GM23338 (cell line): ENCODE measurements around the gene TCTN3. TPM values are rescaled to one million over a fixed set of nuclear protein-coding genes. Genes with fewer than 3 reads are reported as not detected.

Experiments used
- ATAC-seq: fragments of 200-7000 bp; cut with Tn5 transposase; 3 replicates; pipeline ENCODE4 v1.9.1; 2020
- DNase-seq: peaks from one replicate; pipeline ENCODE4 v3.0.0-alpha.2; 2015; ENCODE audit warnings: low spot score
- H2AFZ ChIP-seq: fragments of 200-600 bp; sonication (generic); 2 replicates; pipeline ENCODE4 v1.8.0; 2016; ENCODE audit warnings: antibody characterized with exemption, mild to moderate bottlenecking, moderate library complexity
- H3F3A ChIP-seq: fragments of 200-600 bp; sonication (generic); replicated peaks from 2 replicates; pipeline ENCODE4 v1.8.0; 2017; ENCODE audit warnings: antibody characterized with exemption, mixed run types, low read depth
- H3K27ac ChIP-seq: fragments of 200-600 bp; sonication (generic); 2 replicates; pipeline ENCODE4 v1.6.1; 2016; ENCODE audit warnings: low read depth
- H3K27me3 ChIP-seq: fragments of 200-600 bp; sonication (generic); 2 replicates; pipeline ENCODE4 v1.8.0; 2016; ENCODE audit warnings: mild to moderate bottlenecking, mixed run types, moderate library complexity; ENCODE audit not compliant: insufficient read depth
- H3K36me3 ChIP-seq: fragments of 200-600 bp; sonication (generic); 2 replicates; pipeline ENCODE4 v1.8.0; 2016; ENCODE audit warnings: mild to moderate bottlenecking; ENCODE audit not compliant: insufficient read depth
- H3K4me1 ChIP-seq: fragments of 200-600 bp; sonication (generic); 2 replicates; pipeline ENCODE4 v1.8.0; 2016; ENCODE audit warnings: mild to moderate bottlenecking, moderate library complexity; ENCODE audit not compliant: insufficient read depth
- H3K4me2 ChIP-seq: fragments of 200-600 bp; sonication (generic); 2 replicates; pipeline ENCODE4 v1.7.1; 2017; ENCODE audit warnings: mixed run types
- H3K4me3 ChIP-seq: fragments of 200-600 bp; sonication (generic); 2 replicates; pipeline ENCODE4 v1.6.1; 2016; ENCODE audit warnings: mixed run types
- H3K79me2 ChIP-seq: fragments of 200-600 bp; sonication (generic); replicated peaks from 2 replicates; pipeline ENCODE4 v1.8.0; 2017; ENCODE audit warnings: mild to moderate bottlenecking; ENCODE audit not compliant: insufficient read depth
- H3K9me2 ChIP-seq: fragments of 200-600 bp; sonication (generic); 2 replicates; pipeline ENCODE4 v1.8.0; 2017; ENCODE audit not compliant: insufficient read depth
- H4K20me1 ChIP-seq: fragments of 200-600 bp; sonication (generic); replicated peaks from 2 replicates; pipeline ENCODE4 v1.8.0; 2017; ENCODE audit warnings: mild to moderate bottlenecking; ENCODE audit not compliant: insufficient read depth
- H3K27ac Mint-ChIP-seq: 2 replicates; pipeline ENCODE4 v1.8.0; 2020; ENCODE audit warnings: inconsistent platforms, mild to moderate bottlenecking, moderate library complexity, mixed read lengths
- H3K27me3 Mint-ChIP-seq: 3 replicates; pipeline ENCODE4 v1.8.0; 2022; ENCODE audit warnings: low read depth, mild to moderate bottlenecking, moderate library complexity, mixed read lengths, inconsistent platforms; ENCODE audit not compliant: insufficient read depth, poor library complexity
- H3K36me3 Mint-ChIP-seq: 3 replicates; pipeline ENCODE4 v1.8.0; 2021; ENCODE audit warnings: low read depth, mild to moderate bottlenecking, inconsistent platforms, moderate library complexity, mixed read lengths
- H3K4me1 Mint-ChIP-seq: 3 replicates; pipeline ENCODE4 v1.8.0; 2020; ENCODE audit warnings: mild to moderate bottlenecking, inconsistent platforms, mixed read lengths
- H3K4me3 Mint-ChIP-seq: 3 replicates; pipeline ENCODE4 v1.8.0; 2021; ENCODE audit warnings: moderate library complexity, mild to moderate bottlenecking, inconsistent platforms, mixed read lengths
- H3K9me3 Mint-ChIP-seq: 3 replicates; pipeline ENCODE4 v1.8.0; 2020; ENCODE audit warnings: moderate library complexity, mild to moderate bottlenecking, inconsistent platforms, mixed read lengths
- CREB1 ChIP-seq: fragments of 250-450 bp; sonication (Bioruptor Pico); IDR thresholded peaks from 2 replicates; pipeline ENCODE4 v1.5.0; 2020; ENCODE audit warnings: low read depth, mild to moderate bottlenecking, moderate library complexity
- EZH2phosphoT487 ChIP-seq: fragments of 200-600 bp; sonication (generic); IDR thresholded peaks from one replicate; pipeline ENCODE4 v1.8.1; 2018; ENCODE audit warnings: antibody characterized with exemption; ENCODE audit not compliant: unreplicated experiment
- JUNB ChIP-seq: IDR thresholded peaks from one replicate; pipeline ENCODE4 v1.6.1; 2016; ENCODE audit warnings: antibody characterized with exemption; ENCODE audit not compliant: unreplicated experiment
- NANOG ChIP-seq: IDR thresholded peaks from 2 replicates; pipeline ENCODE4 v1.6.1; 2016; ENCODE audit warnings: antibody characterized with exemption, borderline replicate concordance
- POLR2AphosphoS5 ChIP-seq: IDR thresholded peaks from 2 replicates; pipeline ENCODE4 v1.6.1; 2016; ENCODE audit warnings: antibody characterized with exemption, low read depth
- STAT1 ChIP-seq: IDR thresholded peaks from one replicate; pipeline ENCODE4 v1.6.1; 2016; ENCODE audit warnings: antibody characterized with exemption; ENCODE audit not compliant: unreplicated experiment
- ZNF114 ChIP-seq: fragments of 250-450 bp; sonication (Bioruptor Pico); IDR thresholded peaks from 2 replicates; pipeline ENCODE4 v1.5.0; 2020; ENCODE audit warnings: mild to moderate bottlenecking, moderate library complexity
- ZNF331 ChIP-seq: fragments of 250-450 bp; sonication (Bioruptor Pico); IDR thresholded peaks from 2 replicates; pipeline ENCODE4 v1.5.0; 2020; ENCODE audit warnings: low read depth, mild to moderate bottlenecking, moderate library complexity
- polyA plus RNA-seq: library from polyadenylated mRNA; unstranded; fragments of >200 nt; fragmentation: Nextera tagmentation; extraction: Ambion mirVana; gene quantifications from 2 replicates; pipeline ENCODE4 v1.2.1, GENCODE V29; 2016
- total RNA-seq: library from RNA; depleted of rRNA; stranded (reverse); fragments of >200 nt; shearing (Covaris generic); gene quantifications from 2 replicates; pipeline ENCODE4 v1.2.3, GENCODE V29; 2014
- TF ChIP-seq, protein P1 (sequence below), 2 experiments: fragments of 200-600 bp in 1 of 2; sonication (generic) in 1 of 2; conservative IDR thresholded peaks; 2 replicates each; pipeline versions ENCODE4 v1.5.1 to v1.6.1; 2016 to 2017; ENCODE audit warnings: antibody characterized with exemption in 2 of 2, low read depth in 2 of 2, mild to moderate bottlenecking in 2 of 2, moderate library complexity in 1 of 2
- TF ChIP-seq, protein P2 (sequence below): fragments of 250-450 bp; sonication (Bioruptor Pico); IDR thresholded peaks from 2 replicates; pipeline ENCODE4 v1.5.0; 2020; ENCODE audit warnings: mild to moderate bottlenecking, moderate library complexity
- TF ChIP-seq, protein P3 (sequence below): IDR thresholded peaks from 2 replicates; pipeline ENCODE4 v1.6.1; 2016; ENCODE audit warnings: antibody characterized with exemption

The TCTN3 gene
- total and polyA plus RNA-seq, 2 experiments from 2014 or later: 29.7 to 32.4 TPM

DNA sequence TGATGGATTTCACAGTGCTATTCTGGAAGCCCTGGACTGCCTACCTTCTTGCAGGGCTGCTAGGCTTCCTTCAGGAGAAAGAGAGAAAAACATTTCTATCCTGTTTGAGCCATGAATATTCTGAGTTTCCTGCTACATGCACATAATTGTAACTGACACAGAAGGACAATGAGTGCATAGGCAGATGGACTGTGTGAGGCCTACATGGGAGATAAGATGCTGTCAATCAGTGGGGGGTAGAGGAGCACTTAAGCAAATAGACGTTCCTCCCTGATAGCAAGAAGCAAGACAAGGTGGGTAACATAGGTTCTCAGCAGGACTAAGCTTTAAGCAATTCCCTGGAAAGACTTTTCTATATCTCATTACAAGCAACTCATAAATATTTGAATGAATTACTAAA, 48.8 kb downstream of the TCTN3 start (continued):
- TF ChIP-seq, protein P1, sequence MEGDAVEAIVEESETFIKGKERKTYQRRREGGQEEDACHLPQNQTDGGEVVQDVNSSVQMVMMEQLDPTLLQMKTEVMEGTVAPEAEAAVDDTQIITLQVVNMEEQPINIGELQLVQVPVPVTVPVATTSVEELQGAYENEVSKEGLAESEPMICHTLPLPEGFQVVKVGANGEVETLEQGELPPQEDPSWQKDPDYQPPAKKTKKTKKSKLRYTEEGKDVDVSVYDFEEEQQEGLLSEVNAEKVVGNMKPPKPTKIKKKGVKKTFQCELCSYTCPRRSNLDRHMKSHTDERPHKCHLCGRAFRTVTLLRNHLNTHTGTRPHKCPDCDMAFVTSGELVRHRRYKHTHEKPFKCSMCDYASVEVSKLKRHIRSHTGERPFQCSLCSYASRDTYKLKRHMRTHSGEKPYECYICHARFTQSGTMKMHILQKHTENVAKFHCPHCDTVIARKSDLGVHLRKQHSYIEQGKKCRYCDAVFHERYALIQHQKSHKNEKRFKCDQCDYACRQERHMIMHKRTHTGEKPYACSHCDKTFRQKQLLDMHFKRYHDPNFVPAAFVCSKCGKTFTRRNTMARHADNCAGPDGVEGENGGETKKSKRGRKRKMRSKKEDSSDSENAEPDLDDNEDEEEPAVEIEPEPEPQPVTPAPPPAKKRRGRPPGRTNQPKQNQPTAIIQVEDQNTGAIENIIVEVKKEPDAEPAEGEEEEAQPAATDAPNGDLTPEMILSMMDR (conservative IDR thresholded peaks at IDR 0.05; ENCODE audit: low read depth in 2 of 2): no peak
- no peak for TF ChIP-seq EZH2phosphoT487

DNA sequence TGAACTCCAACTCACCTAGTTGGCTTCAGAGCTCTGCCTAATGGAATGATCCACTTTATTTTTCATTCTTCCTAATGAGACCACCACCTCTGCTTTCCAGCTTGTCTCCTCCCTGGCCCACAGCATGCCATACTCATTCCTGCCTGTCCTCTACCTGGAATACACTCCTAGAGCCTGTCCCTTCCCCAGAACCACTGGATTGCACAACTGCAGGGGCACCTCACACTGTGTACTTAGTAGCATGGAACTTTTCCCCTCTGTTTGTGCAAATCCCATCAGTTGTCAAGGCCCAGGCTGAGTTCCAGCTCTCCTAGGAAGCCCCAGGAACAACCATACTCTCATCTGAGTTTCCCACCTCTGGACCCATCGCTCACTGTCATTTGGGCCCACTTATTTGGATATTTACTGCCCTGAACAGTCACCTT, 52.8 kb downstream of the TCTN3 start:
- H4K20me1 ChIP-seq: no peaks in the 10 kb centered on the region; the same call in 1 of the 2 replicates
- no peak overlapping the region for H2AFZ ChIP-seq
- peaks cover 48% of the 10 kb centered on the region for H3K36me3 Mint-ChIP-seq
- ATAC-seq: no peak
- H3K79me2 ChIP-seq: peaks cover 14% of the 10 kb centered on the region
- H3K27me3 Mint-ChIP-seq: no peaks in the 10 kb centered on the region
- no peaks in the 10 kb centered on the region for H3K9me2 ChIP-seq
- peaks cover 44% of the 10 kb centered on the region for H3K36me3 ChIP-seq
- DNase-seq: no peak
- H3F3A ChIP-seq: no peaks in the 10 kb centered on the region
- no peak overlapping the region for H3K4me2 ChIP-seq
- no peaks in the 10 kb centered on the region for H3K4me1 ChIP-seq
- no peaks in the 10 kb centered on the region for H3K27me3 ChIP-seq
- H3K4me3 Mint-ChIP-seq: no peak overlapping the region
- H3K27ac Mint-ChIP-seq: no peak overlapping the region
- H3K27ac ChIP-seq: no peak overlapping the region
- no peaks in the 10 kb centered on the region; the same call in 2 of the 3 replicates for H3K9me3 Mint-ChIP-seq
- H3K4me1 Mint-ChIP-seq: no peaks in the 10 kb centered on the region
- H3K4me3 ChIP-seq: no peak overlapping the region
- TF ChIP-seq ZNF114: no peak
- TF ChIP-seq EZH2phosphoT487: no peak
- no peak for TF ChIP-seq CREB1
- TF ChIP-seq, protein P2, sequence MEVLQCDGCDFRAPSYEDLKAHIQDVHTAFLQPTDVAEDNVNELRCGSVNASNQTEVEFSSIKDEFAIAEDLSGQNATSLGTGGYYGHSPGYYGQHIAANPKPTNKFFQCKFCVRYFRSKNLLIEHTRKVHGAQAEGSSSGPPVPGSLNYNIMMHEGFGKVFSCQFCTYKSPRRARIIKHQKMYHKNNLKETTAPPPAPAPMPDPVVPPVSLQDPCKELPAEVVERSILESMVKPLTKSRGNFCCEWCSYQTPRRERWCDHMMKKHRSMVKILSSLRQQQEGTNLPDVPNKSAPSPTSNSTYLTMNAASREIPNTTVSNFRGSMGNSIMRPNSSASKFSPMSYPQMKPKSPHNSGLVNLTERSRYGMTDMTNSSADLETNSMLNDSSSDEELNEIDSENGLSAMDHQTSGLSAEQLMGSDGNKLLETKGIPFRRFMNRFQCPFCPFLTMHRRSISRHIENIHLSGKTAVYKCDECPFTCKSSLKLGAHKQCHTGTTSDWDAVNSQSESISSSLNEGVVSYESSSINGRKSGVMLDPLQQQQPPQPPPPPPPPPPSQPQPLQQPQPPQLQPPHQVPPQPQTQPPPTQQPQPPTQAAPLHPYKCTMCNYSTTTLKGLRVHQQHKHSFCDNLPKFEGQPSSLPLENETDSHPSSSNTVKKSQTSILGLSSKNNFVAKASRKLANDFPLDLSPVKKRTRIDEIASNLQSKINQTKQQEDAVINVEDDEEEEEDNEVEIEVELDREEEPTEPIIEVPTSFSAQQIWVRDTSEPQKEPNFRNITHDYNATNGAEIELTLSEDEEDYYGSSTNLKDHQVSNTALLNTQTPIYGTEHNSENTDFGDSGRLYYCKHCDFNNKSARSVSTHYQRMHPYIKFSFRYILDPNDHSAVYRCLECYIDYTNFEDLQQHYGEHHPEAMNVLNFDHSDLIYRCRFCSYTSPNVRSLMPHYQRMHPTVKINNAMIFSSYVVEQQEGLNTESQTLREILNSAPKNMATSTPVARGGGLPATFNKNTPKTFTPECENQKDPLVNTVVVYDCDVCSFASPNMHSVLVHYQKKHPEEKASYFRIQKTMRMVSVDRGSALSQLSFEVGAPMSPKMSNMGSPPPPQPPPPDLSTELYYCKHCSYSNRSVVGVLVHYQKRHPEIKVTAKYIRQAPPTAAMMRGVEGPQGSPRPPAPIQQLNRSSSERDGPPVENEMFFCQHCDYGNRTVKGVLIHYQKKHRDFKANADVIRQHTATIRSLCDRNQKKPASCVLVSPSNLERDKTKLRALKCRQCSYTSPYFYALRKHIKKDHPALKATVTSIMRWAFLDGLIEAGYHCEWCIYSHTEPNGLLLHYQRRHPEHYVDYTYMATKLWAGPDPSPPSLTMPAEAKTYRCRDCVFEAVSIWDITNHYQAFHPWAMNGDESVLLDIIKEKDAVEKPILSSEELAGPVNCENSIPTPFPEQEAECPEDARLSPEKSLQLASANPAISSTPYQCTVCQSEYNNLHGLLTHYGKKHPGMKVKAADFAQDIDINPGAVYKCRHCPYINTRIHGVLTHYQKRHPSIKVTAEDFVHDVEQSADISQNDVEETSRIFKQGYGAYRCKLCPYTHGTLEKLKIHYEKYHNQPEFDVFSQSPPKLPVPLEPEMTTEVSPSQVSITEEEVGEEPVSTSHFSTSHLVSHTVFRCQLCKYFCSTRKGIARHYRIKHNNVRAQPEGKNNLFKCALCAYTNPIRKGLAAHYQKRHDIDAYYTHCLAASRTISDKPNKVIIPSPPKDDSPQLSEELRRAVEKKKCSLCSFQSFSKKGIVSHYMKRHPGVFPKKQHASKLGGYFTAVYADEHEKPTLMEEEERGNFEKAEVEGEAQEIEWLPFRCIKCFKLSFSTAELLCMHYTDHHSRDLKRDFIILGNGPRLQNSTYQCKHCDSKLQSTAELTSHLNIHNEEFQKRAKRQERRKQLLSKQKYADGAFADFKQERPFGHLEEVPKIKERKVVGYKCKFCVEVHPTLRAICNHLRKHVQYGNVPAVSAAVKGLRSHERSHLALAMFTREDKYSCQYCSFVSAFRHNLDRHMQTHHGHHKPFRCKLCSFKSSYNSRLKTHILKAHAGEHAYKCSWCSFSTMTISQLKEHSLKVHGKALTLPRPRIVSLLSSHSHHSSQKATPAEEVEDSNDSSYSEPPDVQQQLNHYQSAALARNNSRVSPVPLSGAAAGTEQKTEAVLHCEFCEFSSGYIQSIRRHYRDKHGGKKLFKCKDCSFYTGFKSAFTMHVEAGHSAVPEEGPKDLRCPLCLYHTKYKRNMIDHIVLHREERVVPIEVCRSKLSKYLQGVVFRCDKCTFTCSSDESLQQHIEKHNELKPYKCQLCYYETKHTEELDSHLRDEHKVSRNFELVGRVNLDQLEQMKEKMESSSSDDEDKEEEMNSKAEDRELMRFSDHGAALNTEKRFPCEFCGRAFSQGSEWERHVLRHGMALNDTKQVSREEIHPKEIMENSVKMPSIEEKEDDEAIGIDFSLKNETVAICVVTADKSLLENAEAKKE: no peak
- TF ChIP-seq POLR2AphosphoS5: no peak
- TF ChIP-seq, protein P1 (conservative IDR thresholded peaks at IDR 0.05; ENCODE audit: low read depth in 2 of 2): no peak
- TF ChIP-seq, protein P3, sequence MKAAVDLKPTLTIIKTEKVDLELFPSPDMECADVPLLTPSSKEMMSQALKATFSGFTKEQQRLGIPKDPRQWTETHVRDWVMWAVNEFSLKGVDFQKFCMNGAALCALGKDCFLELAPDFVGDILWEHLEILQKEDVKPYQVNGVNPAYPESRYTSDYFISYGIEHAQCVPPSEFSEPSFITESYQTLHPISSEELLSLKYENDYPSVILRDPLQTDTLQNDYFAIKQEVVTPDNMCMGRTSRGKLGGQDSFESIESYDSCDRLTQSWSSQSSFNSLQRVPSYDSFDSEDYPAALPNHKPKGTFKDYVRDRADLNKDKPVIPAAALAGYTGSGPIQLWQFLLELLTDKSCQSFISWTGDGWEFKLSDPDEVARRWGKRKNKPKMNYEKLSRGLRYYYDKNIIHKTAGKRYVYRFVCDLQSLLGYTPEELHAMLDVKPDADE: no peak
- TF ChIP-seq JUNB: no peak
- TF ChIP-seq STAT1: no peak
- TF ChIP-seq ZNF331 (CRISPR knock-in tag): no peak
- no peak for TF ChIP-seq NANOG
